ENCODE results near the gene GRB2. TPM values are rescaled to one million over a fixed set of nuclear protein-coding genes. Genes with fewer than 3 reads are reported as not detected.
"Not testable (repeated sequence)": the region's sequence is repeated elsewhere in the genome, so short reads cannot be mapped to it uniquely, and the experiment has no call there.

The GRB2 gene
- total RNA-seq, 1 experiment from 2014 or later, result 154 TPM

- in situ Hi-C loops (cut with HindIII; ENCODE audit: low pct_unique_long_range_greater_than_20kb, low sequenced_read_pairs), result no loop called here
- DNase-seq (ENCODE audit: low read depth, low spot score), result no peak
Observed at GRCh38 chr17:75317671-75318070, 87.8 kb downstream of the GRB2 start.

GRCh38 chr17:75316253-75316652, 89.2 kb downstream of the GRB2 start:
- in situ Hi-C loops (cut with HindIII; ENCODE audit: low pct_unique_long_range_greater_than_20kb, low sequenced_read_pairs), result no loop called here
- no peak for DNase-seq (ENCODE audit: low read depth, low spot score)

- DNase-seq (ENCODE audit: low read depth, low spot score), result no peak
- in situ Hi-C loops (cut with HindIII; ENCODE audit: low pct_unique_long_range_greater_than_20kb, low sequenced_read_pairs), result no loop called here
Observed at GRCh38 chr17:75315541-75316243, 89.8 kb downstream of the GRB2 start.

DNA sequence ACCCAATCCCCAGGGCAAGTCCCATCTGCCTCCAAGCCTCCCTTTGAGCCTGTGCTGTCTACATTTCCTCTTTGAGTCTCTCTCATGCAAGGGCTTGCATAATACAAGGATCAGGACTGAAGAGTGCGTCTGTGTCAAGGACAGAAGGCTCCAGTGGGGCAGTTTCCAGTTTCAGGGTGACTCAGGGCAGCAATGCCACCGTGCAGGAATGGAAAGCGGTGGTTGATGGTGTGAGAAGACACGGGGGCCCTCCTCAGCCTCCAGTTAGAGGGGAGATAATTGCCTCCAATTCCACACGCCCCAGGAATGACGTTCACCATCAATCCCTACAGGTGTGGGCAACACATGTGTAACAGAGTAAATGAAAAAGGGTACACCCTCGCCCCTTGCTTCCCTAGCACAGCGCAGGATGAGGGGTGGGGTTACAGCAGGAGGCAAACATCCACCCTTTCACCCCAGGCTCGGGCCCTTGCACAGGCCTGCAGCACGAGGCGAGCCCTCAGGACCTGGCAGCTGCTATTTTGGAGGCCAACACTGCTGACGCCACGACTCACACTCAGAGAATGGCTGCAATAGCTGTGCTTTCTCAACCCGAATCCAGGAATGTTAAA, 91.4 kb downstream of the GRB2 start:
- in situ Hi-C loops (cut with HindIII; ENCODE audit: low pct_unique_long_range_greater_than_20kb, low sequenced_read_pairs), result no loop called here
- DNase-seq (ENCODE audit: low read depth, low spot score), result no peak

GRCh38 chr17:75308732-75309629, 96.5 kb downstream of the GRB2 start:
- in situ Hi-C loops (cut with HindIII; ENCODE audit: low pct_unique_long_range_greater_than_20kb, low sequenced_read_pairs), result no loop called here
- no peak for DNase-seq (ENCODE audit: low read depth, low spot score)

DNA sequence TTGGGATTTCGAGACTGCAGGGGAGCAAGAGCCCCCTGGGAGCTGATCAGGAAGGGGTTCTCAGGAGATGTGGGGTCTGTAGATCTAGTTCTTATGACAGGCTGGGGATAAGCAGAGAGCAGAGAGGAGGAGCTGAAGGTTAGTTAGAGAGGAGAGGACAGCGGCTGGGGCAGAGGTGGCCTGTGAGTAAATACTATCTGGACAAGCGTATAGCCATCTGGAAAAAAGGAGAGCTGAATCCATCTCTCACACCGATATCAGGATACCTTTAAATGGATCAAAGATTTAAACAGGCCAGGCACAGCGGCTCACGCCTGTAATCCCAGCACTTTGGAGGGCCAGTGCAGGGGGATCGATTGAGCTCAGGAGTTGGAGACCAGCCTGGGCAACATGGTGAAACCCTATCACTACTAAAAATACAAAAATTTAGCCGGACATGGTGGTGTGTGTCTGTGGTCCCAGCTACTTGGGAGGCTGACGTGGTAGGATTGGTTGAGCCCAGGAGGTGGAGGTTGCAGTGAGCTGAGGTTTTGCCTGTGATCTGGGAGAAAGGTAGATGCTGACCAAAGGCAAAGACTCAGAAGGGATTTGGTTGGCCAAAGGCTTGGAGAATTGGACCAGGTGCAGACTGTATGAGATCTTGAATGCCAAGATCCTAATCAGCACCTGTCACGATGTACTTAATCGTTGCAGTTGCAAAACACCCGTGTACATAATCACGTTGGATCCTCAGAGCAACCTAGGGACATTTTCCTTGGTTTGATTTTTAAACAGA, 97.3 kb downstream of the GRB2 start:
- DNase-seq (ENCODE audit: low read depth, low spot score), result no peak
- in situ Hi-C loops (cut with HindIII; ENCODE audit: low pct_unique_long_range_greater_than_20kb, low sequenced_read_pairs), result no loop called here

DNA sequence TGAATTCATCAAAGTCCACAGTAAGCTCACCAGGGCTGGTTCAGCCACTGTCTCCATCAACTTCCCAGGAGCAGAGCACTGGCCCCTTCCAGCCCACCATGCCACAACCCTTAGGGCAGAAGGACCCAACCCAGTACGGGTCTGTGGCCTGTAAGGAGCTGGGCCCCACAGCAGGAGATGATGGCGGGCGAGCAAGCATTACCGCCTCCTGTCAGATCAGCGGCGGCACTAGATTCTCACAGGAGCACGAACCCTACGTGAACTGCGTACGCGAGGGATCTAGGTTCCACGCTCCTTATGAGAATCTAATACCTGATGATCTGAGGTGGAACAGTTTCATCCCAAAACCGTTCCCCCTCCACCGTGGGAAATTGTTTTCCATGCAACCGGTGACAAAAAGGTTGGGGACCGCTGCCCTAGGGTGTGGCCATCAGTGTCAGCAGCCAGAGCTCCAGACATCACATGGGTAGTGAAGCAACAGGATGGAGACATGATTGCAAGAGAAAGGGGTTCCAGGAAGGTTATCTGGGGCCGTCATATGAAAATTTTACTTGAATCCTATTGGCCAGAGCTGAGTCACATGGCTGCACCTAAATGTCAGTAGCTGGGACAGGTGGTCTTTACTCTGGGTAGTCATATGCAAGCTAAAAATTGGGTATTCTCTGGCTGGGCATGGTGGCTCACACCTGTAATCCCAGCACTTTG, 103.8 kb downstream of the GRB2 start:
- in situ Hi-C loops (cut with HindIII; ENCODE audit: low pct_unique_long_range_greater_than_20kb, low sequenced_read_pairs), result no loop called here

GRCh38 chr17:75301049-75301448, 104.4 kb downstream of the GRB2 start:
- in situ Hi-C loops (cut with HindIII; ENCODE audit: low pct_unique_long_range_greater_than_20kb, low sequenced_read_pairs), result no loop called here
- no peak for DNase-seq (ENCODE audit: low read depth, low spot score)

More for the DNA sequence above, 103.8 kb downstream of the GRB2 start:
- no peak for DNase-seq (ENCODE audit: low read depth, low spot score)

DNA sequence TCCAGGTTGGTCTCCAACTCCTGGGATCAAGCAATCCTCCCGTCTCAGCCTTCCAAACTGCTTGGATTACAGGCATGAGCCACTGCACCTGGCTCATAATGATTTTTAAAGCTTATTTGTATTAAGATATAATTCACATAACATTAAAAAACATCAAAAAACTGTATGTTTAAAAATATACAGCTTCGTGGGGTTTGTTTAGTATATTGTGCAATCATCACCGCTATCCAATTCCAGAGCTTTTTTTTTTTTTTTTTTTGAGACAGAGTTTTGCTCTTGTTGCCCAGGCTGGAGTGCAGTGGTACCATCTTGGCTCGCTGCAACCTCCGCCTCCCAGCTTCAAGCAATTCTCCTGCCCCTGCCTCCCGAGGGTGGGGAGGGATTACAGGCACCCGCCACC, 105.2 kb downstream of the GRB2 start:
- in situ Hi-C loops (cut with HindIII; ENCODE audit: low pct_unique_long_range_greater_than_20kb, low sequenced_read_pairs), result no loop called here

DNA sequence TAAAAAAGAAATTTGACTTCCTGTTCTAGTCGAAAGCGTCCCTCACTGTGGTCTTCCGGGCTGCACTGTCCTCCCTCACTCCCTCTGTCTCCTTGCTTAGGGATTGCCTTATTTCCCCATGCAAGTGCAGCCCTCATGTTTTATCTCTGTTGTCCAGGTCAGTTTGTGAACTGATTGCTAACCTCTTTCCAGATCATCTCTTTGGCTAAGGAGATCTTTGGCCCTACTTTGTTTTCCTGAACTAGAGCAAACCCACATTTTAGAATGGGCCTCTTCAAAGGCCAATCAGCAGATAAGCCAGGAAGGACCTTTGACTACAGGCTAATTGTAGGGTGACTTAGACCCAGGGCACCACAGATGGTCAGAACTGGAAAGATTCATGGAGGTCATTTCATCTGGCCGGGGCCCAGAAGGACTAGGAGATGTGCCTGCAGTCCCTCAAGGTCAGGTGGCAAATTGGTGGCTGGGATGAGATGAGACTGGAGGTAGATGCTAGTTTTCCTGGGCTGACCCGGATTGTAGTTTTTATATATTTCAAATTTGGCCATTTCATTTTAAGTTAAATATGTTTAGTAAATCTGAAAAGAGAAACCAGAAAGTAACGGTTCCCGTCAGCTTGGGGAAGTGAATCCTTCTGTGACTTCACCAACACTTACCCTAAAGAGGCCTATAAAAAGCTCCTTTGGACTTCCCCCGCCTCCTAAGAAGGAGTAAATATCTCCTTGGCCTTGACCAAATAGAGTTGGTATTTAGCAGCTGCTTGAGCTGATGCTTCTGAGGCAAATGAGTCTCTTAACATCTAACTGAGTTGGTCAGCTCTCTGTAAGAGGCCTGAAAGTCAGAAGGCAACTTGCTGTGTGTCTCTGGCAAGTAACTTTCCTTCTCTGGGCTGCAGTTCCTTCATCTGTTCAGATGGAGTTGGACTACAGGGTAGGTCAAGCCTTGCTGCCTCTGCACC, 110.0 kb downstream of the GRB2 start:
- DNase-seq (ENCODE audit: low read depth, low spot score), result no peak
- in situ Hi-C loops (cut with HindIII; ENCODE audit: low pct_unique_long_range_greater_than_20kb, low sequenced_read_pairs), result no loop called here

More for the DNA sequence above, 105.2 kb downstream of the GRB2 start:
- DNase-seq (ENCODE audit: low read depth, low spot score), result no peak

DNA sequence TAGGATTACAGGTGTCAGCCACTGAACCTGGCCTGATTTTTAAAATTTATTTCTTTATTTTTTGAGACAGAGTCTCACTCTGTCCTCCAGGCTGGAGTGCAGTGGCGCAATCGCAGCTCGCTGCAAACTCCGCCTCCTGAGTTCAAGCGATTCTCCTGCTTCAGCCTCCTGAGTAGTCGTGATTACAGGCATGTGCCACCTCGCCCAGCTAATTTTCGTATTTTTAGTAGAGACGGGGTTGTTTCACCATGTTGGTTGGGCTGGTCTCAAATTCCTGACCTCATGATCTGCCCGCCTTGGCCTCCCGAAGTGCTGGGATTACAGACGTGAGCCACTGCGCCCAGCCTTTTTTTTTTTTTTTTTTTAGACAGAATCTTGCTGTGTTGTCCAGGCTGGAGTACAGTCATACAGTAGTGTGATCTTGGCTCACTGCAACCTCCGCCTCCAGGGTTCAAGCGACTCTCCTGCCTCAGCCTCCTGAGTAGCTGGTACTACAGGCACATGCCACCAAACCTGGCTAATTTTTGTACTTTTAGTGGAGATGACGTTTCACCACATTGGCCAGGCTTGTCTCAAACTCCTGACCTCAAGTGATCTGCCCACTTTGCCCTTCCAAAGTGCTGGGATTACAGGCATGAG, 112.5 kb downstream of the GRB2 start:
- DNase-seq (ENCODE audit: low read depth, low spot score); in situ Hi-C loops (cut with HindIII; ENCODE audit: low pct_unique_long_range_greater_than_20kb, low sequenced_read_pairs): not testable (repeated sequence)

GRCh38 chr17:75289832-75290337, 115.6 kb downstream of the GRB2 start:
- peak; percentile 75 for DNase-seq (ENCODE audit: low read depth, low spot score)
- in situ Hi-C loops (cut with HindIII; ENCODE audit: low pct_unique_long_range_greater_than_20kb, low sequenced_read_pairs), result no loop called here

DNA sequence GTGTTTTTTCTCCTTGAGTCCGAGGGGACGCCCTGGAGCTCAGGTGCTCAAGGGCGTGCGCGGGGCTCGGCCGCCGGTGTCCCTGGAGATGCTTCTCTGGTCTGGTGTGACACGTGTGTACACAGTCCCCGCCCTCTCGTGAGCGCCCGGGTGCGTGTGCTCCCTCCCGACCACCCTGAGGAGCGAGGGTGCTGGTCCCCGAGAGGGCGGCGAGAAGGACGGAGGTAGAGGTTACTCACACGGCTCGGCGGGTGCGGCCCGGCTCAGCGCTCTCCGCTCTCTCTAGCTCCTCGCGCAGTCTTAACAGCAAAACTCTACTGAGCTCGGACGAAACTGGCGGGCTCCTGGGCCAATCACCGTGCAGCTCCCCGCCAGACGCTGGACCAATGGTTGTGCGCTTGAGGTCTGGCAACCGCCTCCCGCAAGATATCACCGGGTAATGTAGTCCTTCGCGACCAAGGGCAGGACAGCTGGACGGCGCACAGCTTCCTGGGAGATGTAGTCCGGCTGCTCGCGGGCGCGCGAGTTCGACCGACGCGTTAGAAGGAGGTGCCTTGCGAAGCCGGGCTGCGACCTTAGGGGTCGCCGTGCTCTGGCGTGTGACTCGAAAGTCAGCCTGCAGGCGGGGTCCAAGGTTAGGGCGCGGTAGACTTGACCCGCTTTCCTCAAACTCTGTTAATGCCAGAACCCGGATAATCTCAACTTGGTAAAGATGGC, 116.2 kb downstream of the GRB2 start, which contains the start of gene SLC25A19:
TSS of gene SLC25A19 (minus strand) at position 319 of the 717 bp plus-strand sequence. CDS start 2,669 bp downstream, outside the sequence.
- peak; percentile 100 for DNase-seq (ENCODE audit: low read depth, low spot score)
- in situ Hi-C loops (cut with HindIII; ENCODE audit: low pct_unique_long_range_greater_than_20kb, low sequenced_read_pairs), result no loop called here

- DNase-seq (ENCODE audit: low read depth, low spot score), result peak; percentile 56
- in situ Hi-C loops (cut with HindIII; ENCODE audit: low pct_unique_long_range_greater_than_20kb, low sequenced_read_pairs), result no loop called here
Observed at GRCh38 chr17:75288770-75289114, 116.7 kb downstream of the GRB2 start.

DNA sequence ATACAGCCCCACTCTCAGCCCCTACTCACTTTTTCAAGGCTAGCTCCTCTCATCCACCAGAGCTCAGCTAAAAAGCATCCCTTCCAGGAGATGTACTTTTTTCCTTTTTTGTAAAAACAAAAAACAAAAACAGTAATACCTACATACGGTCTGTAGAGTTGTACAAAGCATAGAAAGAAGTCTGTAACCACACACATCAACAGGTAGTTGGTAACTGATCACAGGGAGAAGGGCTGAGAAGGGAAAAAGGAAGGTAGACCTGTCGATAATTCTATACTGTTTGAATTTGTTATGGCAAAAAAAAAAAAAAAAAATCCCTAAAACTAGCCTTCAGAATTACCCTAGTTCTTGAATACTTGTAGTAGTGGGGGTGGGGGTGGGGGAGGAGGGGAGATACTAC, 117.1 kb downstream of the GRB2 start:
- in situ Hi-C loops (cut with HindIII; ENCODE audit: low pct_unique_long_range_greater_than_20kb, low sequenced_read_pairs), result no loop called here
- DNase-seq (ENCODE audit: low read depth, low spot score), result no peak
